Activated CD4-positive, alpha-beta T cell treated with anti-CD3 and anti-CD28 coated beads for 36 hours (primary cell): Measurements from ENCODE around the gene OMD. TPM values are rescaled to one million over a fixed set of nuclear protein-coding genes. Genes with fewer than 3 reads are reported as not detected.
A peak's percentile ranks its signal among the peaks of the same experiment; 100 is the strongest.

ENCODE experiments used
- ATAC-seq: fragments of 200-7000 bp; cut with Tn5 transposase; one replicate; pipeline ENCODE4 v1.10.0; 2021; ENCODE audit warnings: mild to moderate bottlenecking, moderate library complexity
- CTCF ChIA-PET: fragments of 350-600 bp; sonication (Branson Sonifier 250); formaldehyde crosslinking; loops from one replicate; lab custom pipeline; 2021; ENCODE audit warnings: antibody characterized with exemption; lab: Charles Lee
- POLR2A ChIA-PET: fragments of 350-600 bp; sonication (Branson Sonifier 250); formaldehyde crosslinking; loops from one replicate; lab custom pipeline; 2021; ENCODE audit warnings: antibody characterized with exemption, inconsistent platforms; lab: Charles Lee
- DNase-seq: peaks from one replicate; pipeline ENCODE4 v3.0.0-alpha.2; 2020
- H3K27ac Mint-ChIP-seq: one replicate; pipeline ENCODE4 v1.8.0; 2021; ENCODE audit warnings: mixed read lengths
- H3K27me3 Mint-ChIP-seq: one replicate; pipeline ENCODE4 v1.8.0; 2021; ENCODE audit warnings: mixed read lengths
- H3K36me3 Mint-ChIP-seq: one replicate; pipeline ENCODE4 v1.8.0; 2021; ENCODE audit warnings: low read depth, mixed read lengths
- H3K4me1 Mint-ChIP-seq: one replicate; pipeline ENCODE4 v1.8.0; 2021; ENCODE audit warnings: mixed read lengths
- H3K4me3 Mint-ChIP-seq: one replicate; pipeline ENCODE4 v1.8.0; 2021; ENCODE audit warnings: mild to moderate bottlenecking, moderate library complexity, mixed read lengths
- H3K9me3 Mint-ChIP-seq: one replicate; pipeline ENCODE4 v1.8.0; 2021; ENCODE audit warnings: low read depth, mixed read lengths
- intact Hi-C, 2 experiments: fragments of 100-400 bp; cut with DNase I in 1 of 2; cut with micrococcal nuclease in 1 of 2; formaldehyde crosslinking; loops; one replicate each; pipeline versions ENCODE4 v1.14.2 to v1.15.1; 2022 to 2024; cut with DNase I, micrococcal nuclease
- total RNA-seq, 2 experiments: library from RNA; stranded (reverse); gene quantifications; one replicate each; pipeline ENCODE4 v1.2.3, GENCODE V29; 2021

Gene OMD
- total RNA-seq, 2 experiments from 2014 or later = not detected

- Mint-ChIP-seq H3K4me1 (peaks cover 23% of the 10 kb centered on the region), H3K9me3 (no peaks in the 10 kb centered on the region), H3K27ac (no peak overlapping the region), H3K27me3 (no peaks in the 10 kb centered on the region), H3K36me3 (peaks cover 3% of the 10 kb centered on the region), H3K4me3 (no peak overlapping the region)
- ATAC-seq (no peak), DNase-seq (no peak)
- intact Hi-C loops = no loop called here
- CTCF ChIA-PET = interaction anchor here (1.1 to 1.7 kb wide), 2 partner anchors 8 to 196 kb away, joined by 3 read pairs; no protein-coding TSS in a partner anchor
- POLR2A ChIA-PET = no interaction called here
Measured at GRCh38 chr9:92408747-92409478, 15.4 kb downstream of the OMD start.

GRCh38 chr9:92407818-92408217 is 16.5 kb downstream of the OMD start:
- ATAC-seq (no peak), DNase-seq (no peak)
- ChIA-PET CTCF (interaction anchor here (1.2 to 1.7 kb wide), 2 partner anchors 195 to 268 kb away, joined by 3 to 5 read pairs; no protein-coding TSS in a partner anchor), POLR2A (no interaction called here)
- peaks cover 3% of the 10 kb centered on the region for H3K36me3 Mint-ChIP-seq
- no peaks in the 10 kb centered on the region for H3K27me3 Mint-ChIP-seq
- intact Hi-C loops = no loop called here
- H3K4me1 Mint-ChIP-seq = peaks cover 23% of the 10 kb centered on the region
- no peaks in the 10 kb centered on the region for H3K9me3 Mint-ChIP-seq
- no peak overlapping the region for H3K4me3 Mint-ChIP-seq
- H3K27ac Mint-ChIP-seq = no peak overlapping the region

GRCh38 chr9:92406477-92406876 is 17.8 kb downstream of the OMD start:
- no peak overlapping the region for H3K4me3 Mint-ChIP-seq
- peaks cover 28% of the 10 kb centered on the region for H3K4me1 Mint-ChIP-seq
- H3K9me3 Mint-ChIP-seq = no peaks in the 10 kb centered on the region
- H3K27me3 Mint-ChIP-seq = no peaks in the 10 kb centered on the region
- ChIA-PET POLR2A (no interaction called here), CTCF (interaction anchor here (1.2 kb wide), 1 partner anchor 266 kb away, joined by 5 read pairs; no protein-coding TSS in a partner anchor)
- ATAC-seq (peak; percentile 90), DNase-seq (peak; percentile 44)
- intact Hi-C loops = no loop called here
- H3K36me3 Mint-ChIP-seq = peaks cover 3% of the 10 kb centered on the region
- H3K27ac Mint-ChIP-seq = peak overlapping the region; percentile 23

- ATAC-seq = no peak
Measured at GRCh38 chr9:92405818-92406217, 18.5 kb downstream of the OMD start.

GRCh38 chr9:92404042-92404836 is 20.0 kb downstream of the OMD start, which contains the start of gene OGN:
OGN (minus strand) TSS chr9:92404578; CDS start chr9:92403407, 1,171 bp downstream.
- intact Hi-C loops = no loop called here

More at GRCh38 chr9:92405818-92406217, 18.5 kb downstream of the OMD start:
- Mint-ChIP-seq H3K4me3 (no peak overlapping the region), H3K36me3 (peaks cover 3% of the 10 kb centered on the region), H3K9me3 (no peaks in the 10 kb centered on the region), H3K27me3 (no peaks in the 10 kb centered on the region), H3K4me1 (peaks cover 28% of the 10 kb centered on the region), H3K27ac (no peak overlapping the region)
- CTCF ChIA-PET = no interaction called here
- no peak for DNase-seq
- intact Hi-C loops = no loop called here
- POLR2A ChIA-PET = no interaction called here

GRCh38 chr9:92402826-92403745 is 21.2 kb downstream of the OMD start:
- H3K27ac Mint-ChIP-seq = no peak overlapping the region
- no peaks in the 10 kb centered on the region for H3K9me3 Mint-ChIP-seq
- H3K27me3 Mint-ChIP-seq = no peaks in the 10 kb centered on the region
- peaks cover 28% of the 10 kb centered on the region for H3K4me1 Mint-ChIP-seq
- DNase-seq (no peak), ATAC-seq (no peak)
- POLR2A ChIA-PET = no interaction called here
- intact Hi-C loops = no loop called here
- no peak overlapping the region for H3K4me3 Mint-ChIP-seq
- H3K36me3 Mint-ChIP-seq = peaks cover 3% of the 10 kb centered on the region
- CTCF ChIA-PET = no interaction called here

More at GRCh38 chr9:92404042-92404836, 20.0 kb downstream of the OMD start, which contains the start of gene OGN:
- POLR2A ChIA-PET = no interaction called here
- Mint-ChIP-seq H3K4me1 (peaks cover 28% of the 10 kb centered on the region), H3K36me3 (peaks cover 3% of the 10 kb centered on the region), H3K27me3 (no peaks in the 10 kb centered on the region), H3K27ac (no peak within 1 kb of the TSS), H3K4me3 (no peak within 1 kb of the TSS), H3K9me3 (no peaks in the 10 kb centered on the region)
- CTCF ChIA-PET = no interaction called here
- DNase-seq = no peak
- ATAC-seq = no peak

GRCh38 chr9:92402360-92402759 is 21.9 kb downstream of the OMD start:
- DNase-seq = no peak
- ChIA-PET POLR2A (no interaction called here), CTCF (no interaction called here)
- no peaks in the 10 kb centered on the region for H3K9me3 Mint-ChIP-seq
- intact Hi-C loops = no loop called here
- peaks cover 3% of the 10 kb centered on the region for H3K36me3 Mint-ChIP-seq
- no peak for ATAC-seq
- H3K27ac Mint-ChIP-seq = no peak overlapping the region
- H3K4me1 Mint-ChIP-seq = peaks cover 28% of the 10 kb centered on the region
- H3K4me3 Mint-ChIP-seq = no peak overlapping the region
- no peaks in the 10 kb centered on the region for H3K27me3 Mint-ChIP-seq

DNA sequence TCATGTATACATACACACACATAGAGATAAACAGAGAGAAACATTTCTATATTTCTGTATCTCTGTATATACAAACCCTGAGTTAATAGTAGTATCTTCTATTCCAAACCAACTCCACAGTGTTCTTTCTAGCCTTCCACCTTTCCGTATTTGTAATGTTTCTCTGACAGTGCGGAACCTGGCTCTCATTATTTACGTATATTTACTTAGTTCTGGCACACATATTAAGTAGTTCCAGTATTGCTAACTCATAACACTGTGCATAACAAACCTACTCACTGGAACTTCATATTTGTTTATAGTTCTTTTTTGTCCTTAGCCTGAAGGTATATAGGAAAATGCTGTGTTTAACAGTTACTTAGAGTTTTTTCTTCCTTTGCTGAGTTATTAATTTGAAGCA is 26.4 kb downstream of the OMD start:
- no peak for ATAC-seq
- H3K27me3 Mint-ChIP-seq = no peaks in the 10 kb centered on the region
- no peaks in the 10 kb centered on the region for H3K9me3 Mint-ChIP-seq
- H3K4me1 Mint-ChIP-seq = peaks cover 5% of the 10 kb centered on the region
- no peak overlapping the region for H3K4me3 Mint-ChIP-seq
- intact Hi-C loops = no loop called here
- ChIA-PET POLR2A (no interaction called here), CTCF (no interaction called here)
- H3K27ac Mint-ChIP-seq = no peak overlapping the region
- no peaks in the 10 kb centered on the region for H3K36me3 Mint-ChIP-seq
- no peak for DNase-seq

DNA sequence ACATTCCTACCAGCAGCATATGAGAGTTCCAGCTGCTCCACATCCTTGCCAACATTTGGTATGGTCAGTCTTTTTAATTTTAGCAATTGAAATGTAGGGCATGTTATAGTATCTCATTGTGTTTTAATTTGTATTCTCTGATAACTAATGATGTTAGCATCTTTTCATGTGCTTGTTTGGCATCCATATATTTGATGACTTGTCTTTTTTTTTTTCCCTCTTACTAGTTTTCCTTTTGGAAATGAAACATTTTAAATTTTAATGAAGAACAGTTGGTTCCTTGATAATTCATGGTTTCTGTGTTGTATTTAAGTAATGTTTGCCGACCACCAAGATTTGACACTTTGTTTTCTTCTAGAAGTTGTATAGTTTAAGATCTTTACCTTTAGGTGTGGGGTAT is 28.7 kb downstream of the OMD start:
- no peaks in the 10 kb centered on the region for H3K9me3 Mint-ChIP-seq
- H3K36me3 Mint-ChIP-seq = no peaks in the 10 kb centered on the region
- CTCF ChIA-PET = no interaction called here
- POLR2A ChIA-PET = interaction anchor here (0.6 kb wide), 1 partner anchor 75 kb away, joined by 3 read pairs; no protein-coding TSS in a partner anchor
- ATAC-seq (no peak), DNase-seq (no peak)
- no peak overlapping the region for H3K27ac Mint-ChIP-seq
- no peaks in the 10 kb centered on the region for H3K4me1 Mint-ChIP-seq
- intact Hi-C loops = no loop called here
- H3K4me3 Mint-ChIP-seq = no peak overlapping the region
- H3K27me3 Mint-ChIP-seq = no peaks in the 10 kb centered on the region

DNA sequence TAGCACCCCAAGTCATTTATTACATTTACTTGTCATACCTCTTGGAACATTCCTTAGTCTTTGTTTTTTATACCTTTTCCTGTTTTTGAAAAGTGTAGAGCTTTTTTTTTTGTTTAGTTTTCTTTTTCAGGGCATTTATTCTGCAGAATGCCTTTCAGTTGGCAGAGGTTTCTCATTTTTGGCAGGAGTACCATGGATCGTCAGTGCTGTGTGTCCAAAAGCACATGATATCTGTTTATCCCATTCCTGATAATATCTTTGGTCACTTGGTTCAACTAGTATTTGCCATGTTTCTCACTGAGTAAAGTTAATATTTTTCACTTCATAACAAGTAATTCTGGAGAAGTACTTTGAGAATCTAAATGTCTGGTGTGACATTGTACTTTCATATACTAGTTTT is 30.6 kb downstream of the OMD start:
- H3K4me1 Mint-ChIP-seq = no peaks in the 10 kb centered on the region
- intact Hi-C loops = no loop called here
- ChIA-PET POLR2A (no interaction called here), CTCF (no interaction called here)
- no peaks in the 10 kb centered on the region for H3K27me3 Mint-ChIP-seq
- no peak overlapping the region for H3K27ac Mint-ChIP-seq
- no peaks in the 10 kb centered on the region for H3K36me3 Mint-ChIP-seq
- H3K4me3 Mint-ChIP-seq = no peak overlapping the region
- no peak for DNase-seq
- H3K9me3 Mint-ChIP-seq = no peaks in the 10 kb centered on the region
- no peak for ATAC-seq

DNA sequence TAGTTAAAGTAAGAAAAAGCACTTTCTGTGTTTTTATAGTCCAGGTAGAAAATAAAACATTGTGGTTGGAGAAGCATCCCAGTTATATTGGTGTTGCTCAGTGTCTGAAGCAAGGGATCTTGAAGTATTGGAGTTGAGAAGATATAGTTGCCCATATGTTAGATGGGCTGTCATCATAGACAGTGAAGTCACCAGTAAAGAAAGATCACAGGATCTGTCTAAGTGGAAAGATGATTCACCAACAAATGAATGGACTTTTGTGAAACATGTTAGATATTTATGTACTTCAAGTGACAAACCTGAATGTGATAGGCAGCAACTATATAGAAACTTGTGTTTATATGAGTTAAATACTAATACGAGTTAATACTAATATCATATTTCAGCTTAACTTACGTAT is 31.6 kb downstream of the OMD start:
- CTCF ChIA-PET = no interaction called here
- POLR2A ChIA-PET = no interaction called here
- Mint-ChIP-seq H3K27me3 (no peaks in the 10 kb centered on the region), H3K27ac (no peak overlapping the region), H3K4me1 (no peaks in the 10 kb centered on the region), H3K9me3 (no peaks in the 10 kb centered on the region), H3K4me3 (no peak overlapping the region), H3K36me3 (no peaks in the 10 kb centered on the region)
- ATAC-seq (no peak), DNase-seq (no peak)
- intact Hi-C loops = no loop called here
